Dermis microvascular lymphatic vessel endothelial cell (primary cell): ENCODE results near the gene DTD2. TPM values are rescaled to one million over a fixed set of nuclear protein-coding genes. Genes with fewer than 3 reads are reported as not detected.
"Not testable (repeated sequence)": the region's sequence is repeated elsewhere in the genome, so short reads cannot be mapped to it uniquely, and the experiment has no call there.

Source experiments
- DNase-seq, 2 donors: peaks; one replicate each; pipeline versions ENCODE4 v3.0.0 to v3.0.0-alpha.2; 2010; ENCODE audit warnings: low read depth in 2 of 2
- total RNA-seq: library from RNA; depleted of rRNA; stranded (reverse); fragments of >200 nt; gene quantifications from 2 replicates; pipeline ENCODE4 v1.2.1, GENCODE V29; 2014

DTD2 gene
- total RNA-seq, 1 donor from 2014 or later: 24.6 TPM

GRCh38 chr14:31442284-31442683, 15.0 kb downstream of the DTD2 start:
- DNase-seq: no peak

GRCh38 chr14:31441273-31442111, 15.8 kb downstream of the DTD2 start:
- DNase-seq: no peak

- DNase-seq: no peak
Observed at GRCh38 chr14:31440280-31440679, 17.0 kb downstream of the DTD2 start.

- DNase-seq: no peak
Observed at GRCh38 chr14:31439561-31439960, 17.7 kb downstream of the DTD2 start.

GRCh38 chr14:31437045-31437691, 20.1 kb downstream of the DTD2 start:
- DNase-seq: not testable (repeated sequence)

GRCh38 chr14:31435276-31435675, 22.0 kb downstream of the DTD2 start:
- no peak for DNase-seq

GRCh38 chr14:31430634-31431264, 26.6 kb downstream of the DTD2 start:
- no peak for DNase-seq

- no peak for DNase-seq
Observed at GRCh38 chr14:31429791-31430190, 27.5 kb downstream of the DTD2 start.

GRCh38 chr14:31428011-31428410, 29.3 kb downstream of the DTD2 start:
- DNase-seq: no peak

GRCh38 chr14:31426663-31427062, 30.6 kb downstream of the DTD2 start:
- no peak for DNase-seq

- no peak for DNase-seq
Observed at GRCh38 chr14:31425905-31426304, 31.4 kb downstream of the DTD2 start.

GRCh38 chr14:31421200-31421599, 36.1 kb downstream of the DTD2 start:
- no peak for DNase-seq

- DNase-seq: peak; percentile 85 to 96
Observed at GRCh38 chr14:31420319-31421111, 36.8 kb downstream of the DTD2 start, which contains the start of gene HEATR5A. HEATR5A (minus strand) TSS chr14:31420550; CDS start chr14:31402975, 17,575 bp downstream.

GRCh38 chr14:31419967-31420318, 37.4 kb downstream of the DTD2 start:
- DNase-seq: peak; percentile 6 to 70

GRCh38 chr14:31419179-31419966, 37.9 kb downstream of the DTD2 start:
- peak in 1 of 2 donors; percentile 12 for DNase-seq

GRCh38 chr14:31418440-31418839, 38.9 kb downstream of the DTD2 start:
- no peak for DNase-seq

GRCh38 chr14:31414190-31414833, 43.0 kb downstream of the DTD2 start:
- peak; percentile 62 to 84 for DNase-seq

- peak in 1 of 2 donors; percentile 43 for DNase-seq
Observed at GRCh38 chr14:31411218-31411727, 46.0 kb downstream of the DTD2 start.

GRCh38 chr14:31410048-31410650, 47.2 kb downstream of the DTD2 start:
- DNase-seq: no peak

GRCh38 chr14:31408421-31408820, 48.9 kb downstream of the DTD2 start:
- DNase-seq: no peak
